GM12878 (cell line): ENCODE data around the gene CDK5R1. TPM values are rescaled to one million over a fixed set of nuclear protein-coding genes. Genes with fewer than 3 reads are reported as not detected.
A peak's percentile ranks its signal among the peaks of the same experiment; 100 is the strongest.

Experiments
- ATF7 ChIP-seq: fragments of 450-650 bp; IDR thresholded peaks from 2 replicates; pipeline ENCODE4 v1.6.1; 2016; ENCODE audit warnings: low read depth, mild to moderate bottlenecking
- CBFB ChIP-seq: IDR thresholded peaks from 2 replicates; pipeline ENCODE4 v1.6.1; 2016; ENCODE audit warnings: antibody characterized with exemption, low read depth
- CHD2 ChIP-seq: IDR thresholded peaks from 2 replicates; pipeline ENCODE4 v1.6.1; 2011; ENCODE audit warnings: low read depth, low read length, improper control_type of control experiment, borderline replicate concordance
- EP300 ChIP-seq, 2 experiments: fragments of 150-350 bp in 1 of 2; IDR thresholded peaks; 2 replicates each; pipeline ENCODE4 v1.6.1; 2011 to 2012; ENCODE audit warnings: low read depth in 2 of 2, low read length in 2 of 2, borderline replicate concordance in 1 of 2, improper control_type of control experiment in 1 of 2, inconsistent platforms in 1 of 2; ENCODE audit not compliant: control insufficient read depth in 1 of 2
- ESRRA ChIP-seq: IDR thresholded peaks from 2 replicates; pipeline ENCODE4 v1.6.1; 2012; ENCODE audit warnings: mild to moderate bottlenecking, low read length, improper control_type of control experiment
- GATAD2B ChIP-seq: fragments of 450-650 bp; conservative IDR thresholded peaks from 2 replicates; pipeline ENCODE4 v1.6.1; 2017; ENCODE audit warnings: low read depth, mild to moderate bottlenecking, moderate library complexity
- HDAC2 ChIP-seq: fragments of 200-600 bp; sonication (generic); IDR thresholded peaks from 2 replicates; pipeline ENCODE4 v1.6.1; 2017
- PAX8 ChIP-seq: fragments of 450-650 bp; IDR thresholded peaks from 2 replicates; pipeline ENCODE4 v1.6.1; 2017; ENCODE audit warnings: mild to moderate bottlenecking, moderate library complexity
- SPI1 ChIP-seq: IDR thresholded peaks from 2 replicates; pipeline ENCODE4 v1.6.1; 2011; ENCODE audit warnings: low read depth, mild to moderate bottlenecking, low read length, moderate library complexity, borderline replicate concordance; ENCODE audit not compliant: insufficient read depth
- STAT1 ChIP-seq: fragments of 450-650 bp; conservative IDR thresholded peaks from 2 replicates; pipeline ENCODE4 v1.6.1; 2014; ENCODE audit warnings: antibody characterized with exemption, mild to moderate bottlenecking
- TARDBP ChIP-seq: IDR thresholded peaks from 2 replicates; pipeline ENCODE4 v1.6.1; 2016; ENCODE audit warnings: borderline replicate concordance
- YBX1 ChIP-seq: fragments of 450-650 bp; IDR thresholded peaks from 2 replicates; pipeline ENCODE4 v1.6.1; 2016; ENCODE audit warnings: antibody characterized with exemption
- ZNF207 ChIP-seq: fragments of 450-650 bp; IDR thresholded peaks from 2 replicates; pipeline ENCODE4 v1.6.1; 2014; ENCODE audit warnings: antibody characterized with exemption, mild to moderate bottlenecking, borderline replicate concordance
- polyA plus RNA-seq, 11 experiments: library from polyadenylated mRNA; depleted of rRNA in 4 of 11; unstranded in 6 of 11; stranded (reverse) in 5 of 11; fragments of >200 nt; fragmentation: Nextera tagmentation in 4 of 11; fragmentation: Illumina TruSeq in 1 of 11; extraction: Ambion mirVana in 4 of 11; extraction: Trizol in 1 of 11; gene quantifications; 1 replicate in 1 of 11; 2 replicates in 10 of 11; pipeline versions ENCODE4 v1.2.1 to v1.2.3, GENCODE V29; 2011 to 2016; ENCODE audit warnings: inconsistent platforms in 2 of 11, missing spikeins in 2 of 11, low read depth in 1 of 11
- total RNA-seq, 4 experiments: library from RNA; depleted of rRNA in 3 of 4; stranded (reverse); fragments of >200 nt in 3 of 4; fragmentation: Illumina TruSeq in 1 of 4; extraction: Trizol in 1 of 4; gene quantifications; 2 replicates each; pipeline versions ENCODE4 v1.2.1 to v1.2.3, GENCODE V29; 2013 to 2021
- TF ChIP-seq, protein P1 (sequence below): fragments of 450-650 bp; IDR thresholded peaks from 2 replicates; pipeline ENCODE4 v1.6.1; 2017; ENCODE audit warnings: mild to moderate bottlenecking
- TF ChIP-seq, protein P2 (sequence below): fragments of 450-650 bp; IDR thresholded peaks from 2 replicates; pipeline ENCODE4 v1.6.1; 2018; ENCODE audit warnings: borderline replicate concordance, mild to moderate bottlenecking; ENCODE audit not compliant: partially characterized antibody
- TF ChIP-seq, protein P3 (sequence below): fragments of 450-650 bp; IDR thresholded peaks from 2 replicates; pipeline ENCODE4 v1.6.1; 2017; ENCODE audit warnings: mild to moderate bottlenecking, moderate library complexity
- TF ChIP-seq, protein P4 (sequence below): fragments of 450-650 bp; IDR thresholded peaks from 2 replicates; pipeline ENCODE4 v1.6.1; 2016; ENCODE audit warnings: mild to moderate bottlenecking
- TF ChIP-seq, protein P5 (sequence below): IDR thresholded peaks from 2 replicates; pipeline ENCODE4 v1.6.1; 2012; ENCODE audit warnings: low read depth, low read length, improper control_type of control experiment
- TF ChIP-seq, protein P6 (sequence below): fragments of 450-650 bp; IDR thresholded peaks from 2 replicates; pipeline ENCODE4 v1.6.1; 2014; ENCODE audit warnings: mild to moderate bottlenecking

Gene CDK5R1
- total and polyA plus RNA-seq, 10 of the 15 experiments (the other 5 are each of a cell fraction or from before 2014, with no cell fraction given): 1.1 to 28.3 (median 12.2) TPM

DNA sequence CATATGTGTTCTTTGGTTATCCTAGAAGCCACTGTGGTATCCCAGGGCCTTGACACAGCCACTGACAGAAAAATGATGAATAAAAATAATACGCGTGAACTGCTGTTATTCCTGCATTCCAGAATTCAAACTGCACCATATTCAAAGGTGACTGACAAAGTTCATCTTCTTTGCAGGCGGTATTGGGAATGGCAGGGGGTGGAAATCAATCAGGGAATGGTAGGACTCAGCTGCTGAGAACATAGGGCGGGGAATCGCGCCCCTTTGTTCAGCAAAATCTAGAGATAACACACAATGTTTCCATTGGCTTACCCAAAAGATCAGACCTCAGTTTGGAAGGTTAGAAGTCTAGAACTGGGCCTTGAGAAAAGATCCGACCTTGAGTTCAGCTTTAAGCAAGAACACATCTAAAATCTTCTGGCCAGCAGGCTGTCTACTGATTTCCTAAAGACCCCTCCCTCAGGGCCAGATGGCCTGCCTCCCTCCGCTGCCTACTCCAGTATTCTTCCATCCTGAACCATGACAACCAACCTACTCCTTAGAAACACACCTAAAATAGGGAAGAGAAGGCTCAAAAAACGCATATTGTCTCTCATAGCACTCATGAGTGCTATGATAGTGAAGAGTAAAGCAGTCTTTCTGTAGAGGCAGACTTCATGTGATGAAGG is 34.1 kb downstream of the CDK5R1 start (continued):
- TF ChIP-seq, protein P1, sequence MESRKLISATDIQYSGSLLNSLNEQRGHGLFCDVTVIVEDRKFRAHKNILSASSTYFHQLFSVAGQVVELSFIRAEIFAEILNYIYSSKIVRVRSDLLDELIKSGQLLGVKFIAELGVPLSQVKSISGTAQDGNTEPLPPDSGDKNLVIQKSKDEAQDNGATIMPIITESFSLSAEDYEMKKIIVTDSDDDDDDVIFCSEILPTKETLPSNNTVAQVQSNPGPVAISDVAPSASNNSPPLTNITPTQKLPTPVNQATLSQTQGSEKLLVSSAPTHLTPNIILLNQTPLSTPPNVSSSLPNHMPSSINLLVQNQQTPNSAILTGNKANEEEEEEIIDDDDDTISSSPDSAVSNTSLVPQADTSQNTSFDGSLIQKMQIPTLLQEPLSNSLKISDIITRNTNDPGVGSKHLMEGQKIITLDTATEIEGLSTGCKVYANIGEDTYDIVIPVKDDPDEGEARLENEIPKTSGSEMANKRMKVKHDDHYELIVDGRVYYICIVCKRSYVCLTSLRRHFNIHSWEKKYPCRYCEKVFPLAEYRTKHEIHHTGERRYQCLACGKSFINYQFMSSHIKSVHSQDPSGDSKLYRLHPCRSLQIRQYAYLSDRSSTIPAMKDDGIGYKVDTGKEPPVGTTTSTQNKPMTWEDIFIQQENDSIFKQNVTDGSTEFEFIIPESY: no peak
- TF ChIP-seq, protein P2, sequence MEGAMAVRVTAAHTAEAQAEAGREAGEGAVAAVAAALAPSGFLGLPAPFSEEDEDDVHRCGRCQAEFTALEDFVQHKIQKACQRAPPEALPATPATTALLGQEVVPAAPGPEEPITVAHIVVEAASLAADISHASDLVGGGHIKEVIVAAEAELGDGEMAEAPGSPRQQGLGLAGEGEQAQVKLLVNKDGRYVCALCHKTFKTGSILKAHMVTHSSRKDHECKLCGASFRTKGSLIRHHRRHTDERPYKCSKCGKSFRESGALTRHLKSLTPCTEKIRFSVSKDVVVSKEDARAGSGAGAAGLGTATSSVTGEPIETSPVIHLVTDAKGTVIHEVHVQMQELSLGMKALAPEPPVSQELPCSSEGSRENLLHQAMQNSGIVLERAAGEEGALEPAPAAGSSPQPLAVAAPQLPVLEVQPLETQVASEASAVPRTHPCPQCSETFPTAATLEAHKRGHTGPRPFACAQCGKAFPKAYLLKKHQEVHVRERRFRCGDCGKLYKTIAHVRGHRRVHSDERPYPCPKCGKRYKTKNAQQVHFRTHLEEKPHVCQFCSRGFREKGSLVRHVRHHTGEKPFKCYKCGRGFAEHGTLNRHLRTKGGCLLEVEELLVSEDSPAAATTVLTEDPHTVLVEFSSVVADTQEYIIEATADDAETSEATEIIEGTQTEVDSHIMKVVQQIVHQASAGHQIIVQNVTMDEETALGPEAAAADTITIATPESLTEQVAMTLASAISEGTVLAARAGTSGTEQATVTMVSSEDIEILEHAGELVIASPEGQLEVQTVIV: no peak
- TF ChIP-seq HDAC2: no peak
- TF ChIP-seq, protein P3, sequence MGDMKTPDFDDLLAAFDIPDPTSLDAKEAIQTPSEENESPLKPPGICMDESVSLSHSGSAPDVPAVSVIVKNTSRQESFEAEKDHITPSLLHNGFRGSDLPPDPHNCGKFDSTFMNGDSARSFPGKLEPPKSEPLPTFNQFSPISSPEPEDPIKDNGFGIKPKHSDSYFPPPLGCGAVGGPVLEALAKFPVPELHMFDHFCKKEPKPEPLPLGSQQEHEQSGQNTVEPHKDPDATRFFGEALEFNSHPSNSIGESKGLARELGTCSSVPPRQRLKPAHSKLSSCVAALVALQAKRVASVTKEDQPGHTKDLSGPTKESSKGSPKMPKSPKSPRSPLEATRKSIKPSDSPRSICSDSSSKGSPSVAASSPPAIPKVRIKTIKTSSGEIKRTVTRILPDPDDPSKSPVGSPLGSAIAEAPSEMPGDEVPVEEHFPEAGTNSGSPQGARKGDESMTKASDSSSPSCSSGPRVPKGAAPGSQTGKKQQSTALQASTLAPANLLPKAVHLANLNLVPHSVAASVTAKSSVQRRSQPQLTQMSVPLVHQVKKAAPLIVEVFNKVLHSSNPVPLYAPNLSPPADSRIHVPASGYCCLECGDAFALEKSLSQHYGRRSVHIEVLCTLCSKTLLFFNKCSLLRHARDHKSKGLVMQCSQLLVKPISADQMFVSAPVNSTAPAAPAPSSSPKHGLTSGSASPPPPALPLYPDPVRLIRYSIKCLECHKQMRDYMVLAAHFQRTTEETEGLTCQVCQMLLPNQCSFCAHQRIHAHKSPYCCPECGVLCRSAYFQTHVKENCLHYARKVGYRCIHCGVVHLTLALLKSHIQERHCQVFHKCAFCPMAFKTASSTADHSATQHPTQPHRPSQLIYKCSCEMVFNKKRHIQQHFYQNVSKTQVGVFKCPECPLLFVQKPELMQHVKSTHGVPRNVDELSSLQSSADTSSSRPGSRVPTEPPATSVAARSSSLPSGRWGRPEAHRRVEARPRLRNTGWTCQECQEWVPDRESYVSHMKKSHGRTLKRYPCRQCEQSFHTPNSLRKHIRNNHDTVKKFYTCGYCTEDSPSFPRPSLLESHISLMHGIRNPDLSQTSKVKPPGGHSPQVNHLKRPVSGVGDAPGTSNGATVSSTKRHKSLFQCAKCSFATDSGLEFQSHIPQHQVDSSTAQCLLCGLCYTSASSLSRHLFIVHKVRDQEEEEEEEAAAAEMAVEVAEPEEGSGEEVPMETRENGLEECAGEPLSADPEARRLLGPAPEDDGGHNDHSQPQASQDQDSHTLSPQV: peak; percentile 12; the same call in 1 of the 2 replicates
- TF ChIP-seq CBFB: no peak
- no peak for TF ChIP-seq TARDBP
- TF ChIP-seq SPI1: no peak
- TF ChIP-seq, protein P4, sequence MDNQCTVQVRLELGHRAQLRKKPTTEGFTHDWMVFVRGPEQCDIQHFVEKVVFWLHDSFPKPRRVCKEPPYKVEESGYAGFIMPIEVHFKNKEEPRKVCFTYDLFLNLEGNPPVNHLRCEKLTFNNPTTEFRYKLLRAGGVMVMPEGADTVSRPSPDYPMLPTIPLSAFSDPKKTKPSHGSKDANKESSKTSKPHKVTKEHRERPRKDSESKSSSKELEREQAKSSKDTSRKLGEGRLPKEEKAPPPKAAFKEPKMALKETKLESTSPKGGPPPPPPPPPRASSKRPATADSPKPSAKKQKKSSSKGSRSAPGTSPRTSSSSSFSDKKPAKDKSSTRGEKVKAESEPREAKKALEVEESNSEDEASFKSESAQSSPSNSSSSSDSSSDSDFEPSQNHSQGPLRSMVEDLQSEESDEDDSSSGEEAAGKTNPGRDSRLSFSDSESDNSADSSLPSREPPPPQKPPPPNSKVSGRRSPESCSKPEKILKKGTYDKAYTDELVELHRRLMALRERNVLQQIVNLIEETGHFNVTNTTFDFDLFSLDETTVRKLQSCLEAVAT: 0 out of 2 replicates have a peak, but pooled peaks have one; percentile 13
- no peak for TF ChIP-seq CHD2
- no peak for TF ChIP-seq EP300 (IDR thresholded peaks at IDR 0.05; ENCODE audit: borderline replicate concordance in 1 of 2, control insufficient read depth in 1 of 2, low read depth in 2 of 2, low read length in 2 of 2)
- TF ChIP-seq, protein P5, sequence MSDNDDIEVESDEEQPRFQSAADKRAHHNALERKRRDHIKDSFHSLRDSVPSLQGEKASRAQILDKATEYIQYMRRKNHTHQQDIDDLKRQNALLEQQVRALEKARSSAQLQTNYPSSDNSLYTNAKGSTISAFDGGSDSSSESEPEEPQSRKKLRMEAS: no peak
- TF ChIP-seq PAX8: no peak
- no peak for TF ChIP-seq ZNF207
- TF ChIP-seq YBX1: no peak
- TF ChIP-seq, protein P6, sequence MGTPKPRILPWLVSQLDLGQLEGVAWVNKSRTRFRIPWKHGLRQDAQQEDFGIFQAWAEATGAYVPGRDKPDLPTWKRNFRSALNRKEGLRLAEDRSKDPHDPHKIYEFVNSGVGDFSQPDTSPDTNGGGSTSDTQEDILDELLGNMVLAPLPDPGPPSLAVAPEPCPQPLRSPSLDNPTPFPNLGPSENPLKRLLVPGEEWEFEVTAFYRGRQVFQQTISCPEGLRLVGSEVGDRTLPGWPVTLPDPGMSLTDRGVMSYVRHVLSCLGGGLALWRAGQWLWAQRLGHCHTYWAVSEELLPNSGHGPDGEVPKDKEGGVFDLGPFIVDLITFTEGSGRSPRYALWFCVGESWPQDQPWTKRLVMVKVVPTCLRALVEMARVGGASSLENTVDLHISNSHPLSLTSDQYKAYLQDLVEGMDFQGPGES: 0 out of 2 replicates have a peak, but pooled peaks have one; percentile 5
- TF ChIP-seq ATF7: no peak
- no peak for TF ChIP-seq ESRRA
- TF ChIP-seq STAT1: no peak
- TF ChIP-seq GATAD2B: no peak
